ENCODE results near the gene ADA.

ADA gene

DNA sequence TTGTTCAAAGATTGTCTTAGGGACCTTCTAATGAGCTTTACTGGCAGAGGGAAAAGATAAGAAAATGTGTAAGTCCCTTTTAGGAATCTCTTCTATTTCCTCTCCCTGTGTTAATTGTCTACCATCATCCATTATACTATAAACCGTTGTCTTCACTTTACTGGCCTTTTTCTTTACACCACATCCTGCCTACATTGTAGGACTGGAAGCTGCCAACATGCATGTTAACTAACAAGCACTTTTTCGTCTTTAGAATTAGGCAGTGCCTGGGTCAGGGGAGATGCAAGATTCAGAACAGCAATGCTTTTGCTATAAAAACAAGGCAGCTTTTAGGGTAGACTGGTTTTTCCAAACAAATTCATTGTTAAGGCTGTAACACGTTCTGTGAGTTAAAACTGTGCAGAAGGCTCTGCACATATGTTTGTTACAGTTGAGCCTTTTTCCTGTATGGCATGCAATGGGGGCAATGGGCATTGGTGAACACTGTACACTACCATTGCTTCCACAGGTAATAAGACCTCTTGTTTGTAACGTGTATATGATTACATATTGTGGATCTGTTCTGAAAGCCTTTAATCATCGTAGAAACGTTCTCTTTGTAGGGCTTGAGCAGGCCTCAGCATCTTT is 80.0 kb downstream of the ADA start:
- DNase-seq (ENCODE audit: extremely low read depth, low read depth) = no peak
- no peak overlapping the region for H3K4me3 ChIP-seq (replicated peaks; ENCODE audit: low read depth, low read length)
- TF ChIP-seq, protein P1, sequence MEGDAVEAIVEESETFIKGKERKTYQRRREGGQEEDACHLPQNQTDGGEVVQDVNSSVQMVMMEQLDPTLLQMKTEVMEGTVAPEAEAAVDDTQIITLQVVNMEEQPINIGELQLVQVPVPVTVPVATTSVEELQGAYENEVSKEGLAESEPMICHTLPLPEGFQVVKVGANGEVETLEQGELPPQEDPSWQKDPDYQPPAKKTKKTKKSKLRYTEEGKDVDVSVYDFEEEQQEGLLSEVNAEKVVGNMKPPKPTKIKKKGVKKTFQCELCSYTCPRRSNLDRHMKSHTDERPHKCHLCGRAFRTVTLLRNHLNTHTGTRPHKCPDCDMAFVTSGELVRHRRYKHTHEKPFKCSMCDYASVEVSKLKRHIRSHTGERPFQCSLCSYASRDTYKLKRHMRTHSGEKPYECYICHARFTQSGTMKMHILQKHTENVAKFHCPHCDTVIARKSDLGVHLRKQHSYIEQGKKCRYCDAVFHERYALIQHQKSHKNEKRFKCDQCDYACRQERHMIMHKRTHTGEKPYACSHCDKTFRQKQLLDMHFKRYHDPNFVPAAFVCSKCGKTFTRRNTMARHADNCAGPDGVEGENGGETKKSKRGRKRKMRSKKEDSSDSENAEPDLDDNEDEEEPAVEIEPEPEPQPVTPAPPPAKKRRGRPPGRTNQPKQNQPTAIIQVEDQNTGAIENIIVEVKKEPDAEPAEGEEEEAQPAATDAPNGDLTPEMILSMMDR (IDR thresholded peaks at IDR 0.05; ENCODE audit: low read depth, low read length, missing control alignments) = no peak

GRCh38 chr20:44570367-44570766 is 81.1 kb downstream of the ADA start:
- DNase-seq (ENCODE audit: extremely low read depth, low read depth) = no peak
- TF ChIP-seq, protein P1 (IDR thresholded peaks at IDR 0.05; ENCODE audit: low read depth, low read length, missing control alignments) = no peak
- no peak overlapping the region for H3K4me3 ChIP-seq (replicated peaks; ENCODE audit: low read depth, low read length)

All from HFF-Myc (cell line).